ENCODE results near the gene PTGES.

GRCh38 chr9:129779560-129780190, 26.8 kb upstream of the PTGES start:
- TF ChIP-seq POLR2A (IDR thresholded peaks at IDR 0.05; ENCODE audit: extremely low read depth, insufficient read length) = no peak
- TF ChIP-seq MAX (IDR thresholded peaks at IDR 0.05; ENCODE audit: low read depth, low read length) = no peak
- TF ChIP-seq CTCF (IDR thresholded peaks at IDR 0.05; ENCODE audit: low read depth, low read length) = no peak
